ENCODE measurements around the gene CBL.

Gene CBL

GRCh38 chr11:119347940-119348605, 141.9 kb downstream of the CBL start:
- no peak for DNase-seq (ENCODE audit: low read depth)

DNA sequence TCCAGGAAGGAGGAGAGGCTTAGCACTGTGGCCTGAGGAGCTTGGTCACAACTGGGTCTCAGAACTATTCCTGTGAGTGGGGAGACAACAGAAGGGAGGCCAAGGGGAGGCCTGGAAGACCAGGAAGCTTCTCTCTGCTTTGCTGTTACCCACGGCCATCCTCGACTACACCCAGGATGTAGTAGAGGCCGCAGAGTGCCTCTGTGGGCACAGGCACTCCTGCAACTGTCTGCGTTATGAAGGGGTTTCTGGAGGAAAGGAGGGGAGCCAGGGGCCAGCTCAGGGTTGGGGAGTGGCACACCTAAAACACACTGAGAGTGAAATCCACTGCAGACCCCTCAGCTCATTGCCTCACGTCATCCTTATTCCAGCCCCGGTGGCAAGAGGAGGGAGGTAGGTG, 144.2 kb downstream of the CBL start:
- no peak for DNase-seq (ENCODE audit: low read depth)

- no peak for DNase-seq (ENCODE audit: low read depth)
Observed at GRCh38 chr11:119351232-119351631, 145.1 kb downstream of the CBL start.

DNA sequence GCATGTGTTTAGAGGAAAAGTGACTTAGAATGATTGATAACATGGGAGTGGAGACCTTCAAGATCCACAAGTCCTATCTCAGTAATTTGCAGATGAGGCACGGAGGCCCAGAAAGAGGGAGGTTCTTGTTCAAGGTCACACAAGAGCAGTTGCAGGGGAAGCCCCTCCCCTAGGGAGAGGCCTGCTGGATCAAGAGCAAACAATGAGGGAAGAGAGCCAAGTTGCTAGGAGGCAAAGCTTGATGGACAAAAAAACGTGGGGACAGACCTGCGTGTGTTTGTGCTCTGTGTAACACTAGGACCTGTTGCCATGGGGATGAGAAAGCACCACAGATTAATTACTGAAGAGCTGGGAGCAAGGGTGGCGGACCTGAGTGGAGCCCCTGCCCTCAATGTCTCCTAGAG, 146.7 kb downstream of the CBL start:
- DNase-seq (ENCODE audit: low read depth) = no peak

GRCh38 chr11:119355091-119355843, 149.1 kb downstream of the CBL start:
- DNase-seq (ENCODE audit: low read depth) = no peak

DNA sequence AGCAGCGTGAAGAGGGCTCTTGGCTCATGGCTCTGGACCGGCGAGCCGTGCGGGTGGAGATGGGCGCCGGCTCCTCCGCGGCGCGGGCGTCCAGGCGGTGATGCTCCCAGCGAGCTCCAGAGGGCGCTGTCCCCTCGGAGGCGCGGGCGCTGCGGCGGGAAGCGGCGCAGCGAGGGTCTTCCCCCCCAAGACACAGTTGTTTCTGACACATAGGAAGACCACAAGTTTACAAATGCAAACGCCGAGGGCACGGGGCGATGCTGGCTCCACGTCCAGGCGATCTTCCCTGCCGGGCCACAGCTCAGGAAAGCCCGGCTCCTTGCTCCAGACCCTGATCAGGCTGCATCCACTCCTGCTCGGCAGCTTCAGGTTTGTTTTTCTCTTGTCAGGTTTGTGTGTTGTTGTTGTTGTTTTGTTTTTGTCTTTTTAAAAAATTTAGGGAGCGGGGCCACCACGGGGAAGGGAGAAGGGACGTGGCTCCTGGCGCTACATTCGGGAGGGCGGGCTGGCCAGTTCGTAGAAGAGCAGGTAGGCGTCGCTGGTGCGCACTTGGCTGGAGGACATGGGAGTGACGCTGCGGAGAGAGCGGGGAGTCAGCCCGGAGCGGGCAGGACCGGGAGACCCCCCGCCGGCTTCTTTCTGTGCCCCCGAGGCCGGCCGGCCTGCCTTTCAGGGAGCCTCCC, 150.4 kb downstream of the CBL start:
- peak; percentile 52 for DNase-seq (ENCODE audit: low read depth)

DNA sequence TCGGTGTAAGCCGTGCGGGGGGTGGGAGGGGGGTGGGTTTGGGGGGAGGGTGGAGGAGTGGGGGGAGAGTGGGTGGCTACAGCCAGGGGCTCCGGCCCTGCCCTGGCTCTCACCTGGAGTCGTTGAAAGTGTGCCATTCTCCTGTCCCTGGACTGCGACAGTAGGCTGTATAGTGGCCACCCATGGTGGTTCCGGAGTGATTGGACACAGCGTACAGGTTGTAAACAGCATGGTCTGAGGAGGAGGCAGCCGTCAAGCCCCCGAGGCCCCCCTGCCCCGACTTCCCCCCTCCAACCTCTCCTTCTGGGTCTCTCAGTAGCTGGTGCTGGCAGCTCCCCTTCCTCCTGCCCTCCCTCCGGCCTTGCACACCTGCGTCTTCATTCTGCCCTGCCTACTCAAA, 150.9 kb downstream of the CBL start:
- DNase-seq (ENCODE audit: low read depth) = no peak

Data from stimulated activated CD8-positive, alpha-beta memory T cell treated with anti-CD3 and anti-CD28 coated beads, Interleukin-15, amount 100 ng/mL, for 24 hours (primary cell).